NCI-H1417 (cell line): Measurements from ENCODE around the gene REM2.
"Not testable (repeated sequence)": the region's sequence is repeated elsewhere in the genome, so short reads cannot be mapped to it uniquely, and the experiment has no call there.

ENCODE experiments used
- DNase-seq, 3 experiments: peaks; one replicate each; lab custom pipeline; 2025; lab: John Stamatoyannopoulos, UW

Gene REM2

DNA sequence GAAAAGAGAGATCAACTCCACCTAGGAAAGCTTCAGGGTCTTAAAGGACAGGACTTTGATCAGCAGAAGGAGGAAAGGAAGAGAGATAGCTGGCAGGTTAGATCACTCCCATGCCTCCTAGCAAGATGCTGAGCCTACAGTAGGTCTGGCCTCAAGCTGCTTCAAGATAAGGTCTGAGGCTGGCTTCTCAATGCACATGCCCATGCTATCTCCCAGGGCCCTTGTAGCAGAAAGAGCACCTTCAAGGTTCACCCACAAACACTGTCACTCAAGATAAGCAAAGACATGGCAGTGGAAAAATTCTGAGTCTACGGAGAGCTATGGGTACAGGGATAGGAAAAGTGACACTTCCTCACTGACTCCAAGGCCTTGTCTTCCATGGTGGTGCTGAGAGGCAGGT, 14.3 kb downstream of the REM2 start:
- DNase-seq = no peak

DNA sequence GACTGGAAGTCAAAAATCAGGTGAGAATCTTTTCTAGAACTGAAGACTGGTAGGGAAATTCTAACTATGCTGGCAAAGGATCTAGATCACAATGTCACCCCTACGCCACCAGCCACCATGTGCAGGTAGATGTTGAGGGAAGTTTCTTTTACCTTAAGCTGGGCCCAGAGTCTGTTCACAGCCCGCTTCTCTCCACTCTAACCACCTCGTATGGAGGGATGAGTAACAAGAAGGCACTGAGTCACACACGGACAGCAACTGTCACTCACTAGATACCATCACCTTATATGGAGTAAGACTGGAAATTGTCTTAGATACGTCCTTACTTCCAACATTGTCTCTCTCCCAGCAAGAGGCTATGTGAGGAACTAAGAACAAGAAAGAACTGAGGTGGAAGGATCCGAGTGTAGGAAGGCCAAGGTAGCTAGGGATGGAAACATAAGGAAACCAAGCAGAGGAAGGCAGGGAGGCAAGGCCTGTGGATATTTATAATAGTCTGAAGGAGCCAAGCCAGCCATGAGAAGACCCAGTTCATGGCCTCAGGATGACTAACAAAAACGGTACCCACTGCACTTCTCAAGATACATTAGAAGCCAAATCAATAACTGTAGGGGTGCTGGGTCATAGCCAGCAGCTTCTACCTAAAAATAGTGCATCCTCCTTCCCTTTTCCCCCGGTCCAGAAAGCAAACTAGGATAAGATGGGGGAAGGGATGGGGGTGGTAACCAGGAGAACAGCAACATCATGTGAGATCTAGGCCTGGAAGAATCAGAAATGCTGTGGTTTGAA, 15.5 kb downstream of the REM2 start:
- no peak for DNase-seq

DNA sequence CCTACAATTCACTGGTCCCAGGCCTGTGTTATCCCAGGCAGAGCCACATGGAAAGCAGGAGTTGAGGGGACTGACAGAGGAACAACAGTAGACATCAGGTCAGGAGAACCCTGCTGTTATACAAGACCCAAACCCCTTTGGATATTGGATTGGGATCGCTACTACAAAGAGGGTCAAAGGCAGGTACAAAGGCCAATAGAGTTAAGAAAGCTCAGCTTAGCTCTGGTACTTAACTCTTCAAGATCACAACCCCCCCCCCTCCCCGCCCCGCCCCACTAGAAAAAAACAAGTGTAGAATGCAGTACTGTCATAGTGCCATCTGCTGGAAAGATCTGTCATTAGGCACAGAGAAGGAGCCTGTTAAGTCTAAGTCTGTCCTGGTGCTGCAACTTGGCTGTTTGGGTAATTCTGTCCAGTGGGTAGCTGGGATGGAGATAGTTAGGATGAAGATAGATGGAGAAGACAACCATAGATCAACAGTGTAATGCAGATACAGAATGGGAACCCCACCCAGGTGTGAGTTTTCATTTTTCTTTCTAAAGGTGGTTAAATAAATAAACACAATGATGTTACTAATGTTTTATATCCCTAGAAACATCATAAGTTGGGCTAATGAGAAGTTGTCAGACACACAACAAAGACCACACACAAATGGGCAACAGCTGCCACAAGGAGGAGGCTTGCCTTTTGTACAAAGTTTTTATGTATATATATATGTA, 17.2 kb downstream of the REM2 start:
- DNase-seq = peak; percentile 27 to 75 (median 62)

DNA sequence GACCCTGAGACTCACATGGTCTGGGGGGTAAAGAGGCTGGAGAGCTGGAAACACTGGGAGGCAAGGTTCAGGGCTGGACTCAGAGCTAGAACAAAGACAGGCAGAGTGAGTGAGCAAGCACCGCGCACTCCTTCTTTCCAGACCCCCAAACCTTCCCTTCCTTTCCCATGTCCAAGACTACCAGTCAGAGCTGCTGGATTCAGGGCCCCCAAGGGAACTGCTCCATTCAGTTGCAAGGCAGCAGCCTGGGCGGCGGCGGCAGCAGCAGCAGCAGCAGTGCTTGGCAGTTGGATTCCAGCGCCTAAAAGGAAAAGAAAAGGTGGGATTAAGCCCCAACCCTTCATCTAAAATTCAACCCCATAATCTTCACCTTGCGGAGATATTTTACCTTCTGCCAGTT, 18.8 kb downstream of the REM2 start:
- no peak for DNase-seq

DNA sequence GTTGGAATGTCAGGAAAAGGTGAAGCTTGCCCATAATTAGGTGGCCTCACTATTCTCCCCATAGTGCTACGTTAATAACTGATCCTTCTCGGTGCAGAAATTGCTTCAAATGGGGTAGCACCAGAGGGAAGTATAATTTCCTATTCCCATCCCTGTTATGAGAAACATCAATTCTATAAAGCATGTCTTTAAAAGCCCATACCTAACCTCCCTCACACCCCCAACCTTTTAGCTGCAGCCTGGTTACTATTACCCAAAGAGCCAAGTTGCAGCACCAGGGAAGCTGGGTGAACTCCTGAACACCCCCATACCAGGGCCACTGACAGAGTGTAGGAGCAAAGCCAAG, 20.7 kb downstream of the REM2 start:
- DNase-seq = no peak

DNA sequence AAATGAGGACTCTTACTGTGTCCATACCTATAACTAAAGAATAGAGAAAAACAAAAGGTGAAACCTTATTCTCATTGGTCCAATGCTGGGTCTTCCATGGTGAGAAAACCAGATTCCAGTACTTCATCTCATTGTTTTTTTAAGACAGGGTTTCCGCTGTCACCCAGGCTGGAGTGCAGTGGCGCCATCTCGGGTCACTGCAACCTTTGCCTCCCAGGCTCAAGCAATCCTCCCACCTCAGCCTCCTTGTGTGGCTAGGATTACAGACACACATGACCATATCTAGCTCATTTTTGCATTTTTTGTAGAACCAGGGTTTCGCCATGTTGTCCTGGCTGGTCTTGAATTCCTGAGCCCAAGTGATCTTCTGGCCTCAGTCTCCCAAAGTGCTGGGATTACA, 22.6 kb downstream of the REM2 start:
- DNase-seq = no peak

DNA sequence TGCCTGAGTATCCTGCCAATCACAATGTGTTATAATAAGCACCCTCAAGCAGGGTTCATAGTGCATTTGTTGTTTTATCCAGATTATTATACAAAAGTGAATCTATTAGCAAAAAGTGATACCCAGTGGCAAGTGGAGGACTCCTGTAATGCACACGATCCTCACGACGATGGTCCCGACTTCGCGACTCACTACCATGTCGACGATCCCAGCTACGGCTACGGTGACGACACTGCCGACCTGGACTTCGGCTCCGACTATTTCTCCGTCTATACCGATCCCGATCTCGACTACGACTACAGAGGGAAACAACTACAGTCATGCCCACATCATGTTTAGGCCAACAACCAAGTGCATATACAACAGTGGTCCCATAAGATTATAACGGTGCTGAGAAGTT, 23.1 kb downstream of the REM2 start:
- no peak for DNase-seq

DNA sequence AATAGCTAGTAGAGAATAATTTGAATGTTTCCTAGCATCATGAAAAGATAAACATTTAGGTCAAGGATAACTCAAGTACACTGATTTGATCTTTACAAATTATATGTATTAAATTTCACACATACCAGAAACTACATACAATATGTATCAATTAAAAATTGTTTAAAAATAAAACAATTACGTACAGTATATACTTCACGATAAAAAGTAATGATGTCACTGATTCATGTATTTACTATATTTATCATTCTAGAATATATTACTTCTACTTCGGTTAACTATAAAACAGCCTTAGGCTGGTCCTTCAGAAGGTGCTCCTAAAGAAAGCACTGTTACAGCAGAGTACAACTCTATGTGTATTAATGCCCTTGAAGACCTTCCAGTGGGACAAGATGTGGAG, 24.4 kb downstream of the REM2 start:
- no peak for DNase-seq

DNA sequence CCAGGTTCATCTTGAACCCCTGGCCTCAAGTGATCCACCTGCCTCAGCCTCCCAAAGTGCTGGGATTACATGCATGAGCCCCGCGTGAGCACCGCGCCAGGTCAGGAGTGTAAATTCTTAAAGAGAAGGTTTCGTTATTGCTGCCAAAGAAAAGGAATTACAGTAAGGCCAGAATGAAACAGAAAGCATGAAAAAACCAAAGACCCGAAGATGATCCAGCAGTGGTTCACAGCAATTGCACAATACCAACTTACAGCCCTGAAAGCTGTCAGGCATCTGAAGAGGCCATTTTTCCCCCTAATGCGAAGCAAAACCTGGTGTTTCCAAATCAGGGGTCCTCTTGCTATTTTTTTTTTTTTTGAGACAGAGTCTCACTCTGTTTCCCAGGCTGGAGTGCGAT, 25.6 kb downstream of the REM2 start:
- no peak for DNase-seq

DNA sequence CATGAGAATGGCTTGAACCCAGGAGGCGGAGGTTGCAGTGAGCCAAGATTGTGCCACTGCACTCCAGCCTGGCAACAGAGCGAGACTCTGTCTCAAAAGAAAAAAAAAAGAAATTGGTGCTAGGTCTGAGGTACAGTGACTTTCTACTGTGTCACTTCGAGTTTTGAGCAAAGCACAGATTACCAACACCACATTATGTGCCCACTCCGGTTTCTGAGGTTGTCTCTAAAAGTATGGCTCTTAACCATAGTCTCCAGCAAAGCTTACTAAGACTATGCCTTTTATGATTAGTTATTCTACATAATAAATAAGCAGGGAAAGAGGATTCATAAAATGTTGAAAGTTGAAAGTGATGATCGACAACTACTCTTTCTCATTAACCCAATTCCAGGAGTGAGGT, 27.9 kb downstream of the REM2 start:
- DNase-seq = no peak

DNA sequence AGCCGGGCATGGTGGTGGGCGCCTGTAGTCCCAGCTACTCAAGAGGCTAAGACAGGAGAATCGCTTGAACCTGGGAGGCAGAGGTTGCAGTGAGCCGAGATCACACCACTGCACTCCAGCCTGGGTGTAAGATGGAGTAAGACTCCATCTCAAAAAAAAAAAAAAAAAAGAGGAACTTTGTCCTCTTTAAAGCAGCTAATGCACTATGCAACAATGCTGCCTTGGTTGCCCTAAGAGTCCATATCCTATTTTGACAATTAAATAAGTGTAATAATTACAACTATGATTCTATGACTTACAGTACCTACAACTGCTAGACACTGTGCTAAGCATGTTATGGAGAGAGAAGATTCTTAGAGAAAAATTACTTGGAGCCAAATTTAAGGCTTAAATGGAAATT, 31.8 kb downstream of the REM2 start:
- not testable (repeated sequence) for DNase-seq

DNA sequence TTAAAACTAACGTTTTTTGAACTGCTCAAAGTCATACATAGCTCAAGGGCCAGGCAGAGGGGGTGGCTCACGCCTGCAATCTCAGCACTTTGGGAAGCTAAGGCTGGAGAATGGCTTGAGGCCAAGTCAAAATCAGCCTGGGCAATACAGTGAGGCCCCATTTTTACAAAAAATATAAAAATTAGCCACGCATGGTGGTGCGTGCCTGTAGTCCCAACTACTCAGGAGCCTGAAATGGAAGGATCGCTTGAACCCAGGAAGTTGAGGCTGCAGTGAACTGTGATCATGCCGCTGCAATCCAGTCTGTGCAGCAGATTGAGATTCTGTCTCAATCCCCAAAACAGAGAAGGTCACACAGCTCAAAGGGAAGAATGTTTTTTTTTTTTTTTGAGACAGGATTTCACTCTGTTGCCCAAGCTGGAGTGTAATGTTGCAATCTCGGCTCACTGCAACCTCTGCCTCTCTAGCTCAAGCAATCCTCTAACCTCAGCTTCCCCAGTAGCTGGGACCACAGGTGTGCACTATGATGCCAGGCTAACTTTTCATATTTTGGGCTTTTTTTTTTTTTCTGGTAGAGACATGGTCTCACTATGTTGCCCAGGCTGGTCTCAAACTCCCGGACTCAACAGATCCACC, 33.0 kb downstream of the REM2 start:
- no peak for DNase-seq

DNA sequence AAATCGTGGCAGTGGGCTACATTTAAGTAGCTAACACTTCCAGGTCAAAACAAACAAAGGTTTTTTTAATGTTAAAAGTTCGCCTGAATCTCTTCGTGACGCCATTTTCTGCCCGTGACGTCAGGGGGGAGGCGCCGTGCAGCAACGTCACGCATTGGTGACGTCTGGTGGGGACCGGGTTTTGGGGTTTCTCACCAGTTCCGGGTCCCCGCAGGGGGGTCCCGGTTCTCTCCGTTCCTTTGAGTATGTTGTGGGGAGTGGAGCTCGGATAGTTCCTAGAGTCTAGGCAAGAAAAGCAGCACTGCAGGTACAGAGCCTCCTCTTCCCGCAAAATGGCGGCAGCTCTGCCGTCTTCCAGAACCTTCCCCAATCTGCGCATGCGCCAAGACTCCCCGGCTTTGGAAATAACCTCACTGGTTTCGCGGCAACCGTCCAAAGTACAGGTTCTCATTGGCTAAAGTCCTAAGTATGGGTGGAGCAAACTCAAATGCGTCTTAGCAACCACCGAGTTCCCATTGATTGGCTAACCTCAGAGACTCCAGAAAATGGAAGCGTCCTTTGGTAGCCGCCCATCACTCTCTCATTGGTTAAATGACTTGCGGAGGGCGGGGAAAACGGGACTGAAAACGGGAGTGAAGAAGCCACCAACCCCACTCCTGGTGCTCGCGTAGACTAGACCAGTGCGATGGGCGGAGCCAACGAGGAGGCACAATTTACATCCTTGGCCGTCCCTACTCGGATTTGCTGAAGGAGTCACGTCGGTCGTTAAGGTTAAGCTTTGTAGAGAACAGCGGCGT, 36.0 kb downstream of the REM2 start, which contains the start of gene RBM23:
RBM23 (minus strand) TSS at position 346 of the 797 bp plus-strand sequence.
- peak; percentile 100 for DNase-seq

DNA sequence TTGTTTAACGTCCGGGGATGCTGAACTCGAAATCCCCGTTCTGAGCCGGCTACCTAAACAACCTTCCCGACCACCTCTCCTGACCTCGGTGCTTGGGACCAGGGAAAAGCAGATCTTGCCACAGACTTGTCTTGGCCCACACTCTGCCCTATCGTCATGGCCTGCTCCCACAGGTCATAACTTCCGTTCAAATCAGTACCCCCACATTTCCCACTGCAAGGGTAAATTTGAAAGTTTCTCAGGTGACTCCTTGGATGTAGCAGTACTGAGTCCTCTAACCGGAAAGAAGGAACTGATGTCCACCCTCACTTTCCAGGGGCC, 36.5 kb downstream of the REM2 start:
- DNase-seq = no peak

DNA sequence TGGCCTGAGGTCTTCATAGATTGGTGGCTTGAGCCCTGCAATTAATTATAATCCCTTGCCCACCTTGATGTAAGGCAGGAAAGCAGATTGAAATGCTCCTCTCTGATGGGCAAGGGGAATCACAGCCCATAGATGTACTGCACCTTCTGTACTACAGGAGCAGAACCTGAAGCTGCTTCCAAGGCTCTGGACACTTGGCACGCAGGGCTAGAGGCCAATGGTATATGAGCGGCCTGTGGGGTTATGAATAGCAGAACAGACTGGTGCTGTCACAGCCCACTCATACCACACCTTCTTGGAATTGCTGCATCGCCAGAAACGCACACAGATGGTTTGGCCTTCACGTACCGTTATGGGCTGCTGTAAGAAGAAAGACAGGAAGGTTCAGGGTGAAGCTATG, 37.7 kb downstream of the REM2 start:
- no peak for DNase-seq

DNA sequence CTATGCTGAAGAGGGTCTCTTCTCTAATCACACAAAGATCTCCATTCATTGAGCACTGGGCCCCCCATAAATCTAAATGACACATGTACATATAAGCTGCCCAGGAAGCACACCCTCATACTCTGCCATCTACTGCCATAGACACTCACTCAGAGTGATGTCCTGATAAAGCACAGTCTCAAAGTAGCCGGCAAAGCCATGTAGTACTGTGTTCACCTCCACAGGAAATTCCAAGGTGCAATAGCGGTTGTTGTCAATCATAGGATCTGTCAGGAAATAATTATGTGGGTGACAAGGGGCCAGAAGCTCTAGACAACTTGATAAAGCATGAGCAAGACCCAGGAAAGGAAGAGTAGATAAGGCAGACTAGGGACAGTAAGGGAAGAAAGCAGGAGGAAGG, 39.3 kb downstream of the REM2 start:
- DNase-seq = no peak

DNA sequence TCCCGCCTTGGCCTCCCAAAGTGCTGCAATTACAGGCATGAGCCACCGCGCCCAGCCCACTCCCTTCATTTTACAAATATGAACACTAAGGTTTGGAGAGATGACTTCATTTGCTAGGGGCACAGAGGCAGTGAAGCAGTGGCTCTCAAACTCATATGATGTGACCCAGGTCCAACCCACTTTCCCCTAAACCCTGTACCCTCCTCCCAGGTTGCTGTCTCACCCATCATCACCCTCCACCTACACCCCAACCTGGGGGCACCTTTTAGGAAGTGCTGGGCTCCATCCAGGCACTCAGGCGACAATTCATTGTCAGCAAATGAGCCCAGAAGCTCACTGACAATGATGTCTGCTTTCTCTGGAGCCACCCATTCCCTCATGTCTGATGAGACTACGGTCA, 40.7 kb downstream of the REM2 start:
- no peak for DNase-seq

DNA sequence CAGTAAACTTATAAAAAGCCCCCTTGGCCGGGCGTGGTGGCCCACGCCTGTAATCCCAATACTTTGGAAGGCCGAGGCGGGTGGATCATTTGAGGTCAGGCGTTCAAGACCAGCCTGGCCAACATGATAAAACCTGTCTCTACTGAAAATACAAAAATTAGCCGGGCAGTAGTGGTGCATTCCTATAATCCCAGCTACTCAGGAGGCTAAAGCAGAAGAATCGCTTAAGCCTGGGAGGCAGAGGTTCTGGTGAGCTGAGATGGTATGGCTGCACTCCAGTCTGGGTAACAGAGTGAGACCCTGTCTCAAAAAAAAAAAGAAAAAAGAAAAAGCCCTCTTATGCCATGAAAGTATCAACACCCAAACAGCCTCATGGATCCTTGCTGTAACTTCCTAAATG, 42.5 kb downstream of the REM2 start:
- DNase-seq = no peak

DNA sequence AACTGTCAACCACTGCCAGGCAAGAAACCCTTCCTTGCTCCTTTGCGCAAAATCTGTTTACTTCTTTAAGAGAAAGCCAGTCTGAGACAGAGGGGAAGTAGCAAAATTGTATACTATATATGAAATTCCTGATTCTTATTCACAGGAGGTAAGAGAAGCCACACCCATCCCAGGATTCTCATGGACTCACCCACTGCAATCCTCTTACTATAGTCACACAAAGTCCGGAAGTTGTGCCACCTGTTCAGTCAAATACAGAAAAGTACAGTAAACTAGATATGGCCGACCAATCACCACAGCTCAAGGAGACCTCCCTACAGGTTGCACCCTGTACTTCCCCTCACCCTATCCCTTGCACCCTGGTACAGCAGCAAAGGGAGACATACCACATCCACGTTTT, 43.3 kb downstream of the REM2 start:
- DNase-seq = no peak

DNA sequence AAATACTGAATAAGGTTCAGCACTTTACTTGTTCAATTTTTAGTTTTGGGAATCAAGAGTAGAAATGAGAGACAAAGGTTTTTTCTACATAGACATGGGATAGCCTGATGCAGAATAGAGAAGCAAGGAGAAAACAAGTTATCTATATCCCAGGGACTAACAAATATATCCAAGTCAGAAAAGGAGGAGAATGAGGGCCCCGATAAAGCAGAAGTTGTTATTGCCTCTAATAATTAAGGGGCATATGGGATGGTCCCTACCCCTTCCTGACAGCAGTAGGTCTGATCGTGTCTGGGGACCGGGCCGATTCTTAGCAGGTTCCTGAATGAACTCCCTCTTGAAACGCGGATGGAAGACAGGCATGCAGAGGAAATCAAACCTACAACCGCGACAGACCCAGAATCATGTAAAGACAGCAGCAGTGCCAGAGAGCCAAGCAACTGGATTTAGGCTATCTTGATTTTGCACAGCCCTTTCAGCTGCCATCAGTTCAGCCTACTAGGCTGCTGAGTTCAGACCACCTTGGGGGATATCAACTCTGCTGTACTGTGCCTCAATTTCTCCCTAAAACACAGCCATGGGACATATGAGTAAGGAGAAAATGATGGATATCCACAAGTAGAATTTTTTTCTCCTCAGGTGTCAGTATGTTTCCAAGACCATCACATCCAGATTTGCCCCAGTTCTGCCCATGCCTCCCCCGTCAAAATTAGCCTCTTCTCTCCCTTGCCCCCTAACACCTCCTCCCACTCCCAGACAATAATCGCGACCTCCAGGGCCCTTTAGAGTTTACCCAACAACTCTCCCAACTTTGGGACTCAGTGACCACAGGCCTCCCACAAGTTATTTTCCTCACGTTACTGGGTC, 45.4 kb downstream of the REM2 start:
- DNase-seq = no peak

DNA sequence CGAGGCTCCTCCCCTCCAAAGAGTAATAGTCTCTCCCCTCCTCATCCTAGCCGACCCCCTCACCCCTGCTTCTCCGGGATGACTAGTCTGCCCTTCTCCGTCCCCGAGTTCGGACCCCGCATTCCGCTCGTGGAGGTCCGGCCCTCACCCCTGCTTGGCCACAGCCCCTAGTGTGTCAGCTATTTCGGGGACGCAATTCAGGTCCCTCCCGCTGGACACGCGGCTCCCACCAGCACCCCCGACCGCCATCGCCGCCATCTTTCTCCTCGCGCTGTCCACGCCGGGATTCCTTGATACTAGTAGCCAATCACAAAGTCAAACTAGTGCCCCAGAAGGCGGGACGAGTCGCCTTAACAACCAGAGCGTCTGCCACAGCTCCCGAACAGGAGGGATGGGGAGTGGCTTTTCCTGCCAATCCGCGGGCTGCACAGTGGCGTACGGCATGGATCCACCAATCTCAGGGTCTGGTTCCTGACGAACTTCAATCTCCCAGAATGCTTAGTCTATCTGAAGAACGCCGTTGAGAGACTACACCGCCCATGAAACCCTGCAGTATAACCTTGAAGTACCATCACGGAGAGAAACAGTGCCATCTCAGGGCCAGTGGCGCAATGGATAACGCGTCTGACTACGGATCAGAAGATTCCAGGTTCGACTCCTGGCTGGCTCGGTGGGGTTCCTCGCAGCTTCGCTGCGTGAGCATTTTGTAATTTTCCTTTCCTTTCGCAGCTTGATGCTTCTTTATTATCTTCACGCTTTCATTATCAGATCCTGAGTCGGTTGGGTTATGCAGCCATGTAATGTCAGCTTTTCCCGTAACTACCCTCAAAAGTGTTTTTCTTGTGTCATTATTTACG, 46.3 kb downstream of the REM2 start, which contains the start of gene PRMT5:
PRMT5 (minus strand) TSS at position 273 of the 857 bp plus-strand sequence; CDS start at position 258, 15 bp downstream.
- peak; percentile 99 to 100 (median 99) for DNase-seq
